Mucosa of rectum (tissue), 2 donors: ENCODE data around the gene OR11H6.
"Not testable (repeated sequence)": the region's sequence is repeated elsewhere in the genome, so short reads cannot be mapped to it uniquely, and the experiment has no call there.

ENCODE experiments used
- H3K27ac ChIP-seq, 2 donors: one replicate each; pipeline ENCODE4 v1.7.0; 2013; ENCODE audit warnings: inconsistent platforms in 2 of 2, low read depth in 2 of 2, low read length in 2 of 2
- H3K27me3 ChIP-seq, 2 donors: one replicate each; pipeline ENCODE4 v1.7.0; 2013; ENCODE audit warnings: low read length in 2 of 2; ENCODE audit not compliant: control insufficient read depth in 2 of 2, insufficient read depth in 2 of 2
- H3K36me3 ChIP-seq, 2 donors: one replicate each; pipeline ENCODE4 v1.7.0; 2013; ENCODE audit warnings: low read length in 2 of 2; ENCODE audit not compliant: control insufficient read depth in 2 of 2, insufficient read depth in 2 of 2
- H3K4me1 ChIP-seq, 2 donors: one replicate each; pipeline ENCODE4 v1.7.0; 2013; ENCODE audit warnings: low read length in 2 of 2, mild to moderate bottlenecking in 1 of 2; ENCODE audit not compliant: control insufficient read depth in 2 of 2, insufficient read depth in 2 of 2
- H3K4me3 ChIP-seq, 2 donors: one replicate each; pipeline ENCODE4 v1.7.0; 2013; ENCODE audit warnings: low read length in 2 of 2
- H3K9ac ChIP-seq, 2 donors: one replicate each; pipeline ENCODE4 v1.7.0; 2013; ENCODE audit warnings: low read length in 2 of 2, low read depth in 1 of 2, mild to moderate bottlenecking in 1 of 2
- H3K9me3 ChIP-seq, 2 donors: one replicate each; pipeline ENCODE4 v1.7.0; 2013; ENCODE audit warnings: low read length in 2 of 2; ENCODE audit not compliant: control insufficient read depth in 2 of 2
- donor health status: healthy.
- donor health status: Normal muscosa, but diverticular disease.

The OR11H6 gene

GRCh38 chr14:20235415-20235814, 11.9 kb downstream of the OR11H6 start:
- not testable (repeated sequence) for H3K36me3 ChIP-seq, H3K27me3 ChIP-seq, H3K27ac ChIP-seq, H3K9me3 ChIP-seq, H3K4me1 ChIP-seq, H3K4me3 ChIP-seq, H3K9ac ChIP-seq

GRCh38 chr14:20247646-20248246, 24.2 kb downstream of the OR11H6 start:
- Histone ChIP-seq H3K27me3 (no peaks in the 10 kb centered on the region), H3K4me1 (no peaks in the 10 kb centered on the region), H3K9me3 (no peaks in the 10 kb centered on the region), H3K4me3 (no peak overlapping the region), H3K27ac (no peak overlapping the region), H3K36me3 (no peaks in the 10 kb centered on the region), H3K9ac (no peak overlapping the region)

GRCh38 chr14:20262642-20263128, 39.2 kb downstream of the OR11H6 start:
- no peak overlapping the region for H3K9ac ChIP-seq
- H3K27ac ChIP-seq, result no peak overlapping the region
- H3K27me3 ChIP-seq, result no peaks in the 10 kb centered on the region
- no peaks in the 10 kb centered on the region for H3K9me3 ChIP-seq
- H3K4me3 ChIP-seq, result no peak overlapping the region
- H3K36me3 ChIP-seq, result no peaks in the 10 kb centered on the region
- no peaks in the 10 kb centered on the region for H3K4me1 ChIP-seq

- not testable (repeated sequence) for H3K27ac ChIP-seq, H3K4me1 ChIP-seq, H3K36me3 ChIP-seq, H3K4me3 ChIP-seq, H3K9me3 ChIP-seq, H3K9ac ChIP-seq, H3K27me3 ChIP-seq
These were observed 40.9 kb downstream of the OR11H6 start for GRCh38 chr14:20264361-20264760.

- no peak overlapping the region for H3K27ac ChIP-seq
- no peaks in the 10 kb centered on the region for H3K9me3 ChIP-seq
These were observed 50.6 kb downstream of the OR11H6 start for GRCh38 chr14:20274062-20274461.

More at GRCh38 chr14:20274062-20274461, 50.6 kb downstream of the OR11H6 start:
- Histone ChIP-seq H3K27me3 (no peaks in the 10 kb centered on the region), H3K9ac (no peak overlapping the region), H3K36me3 (peaks cover 0 to 5% of the 10 kb centered on the region in 2 donors), H3K4me1 (no peaks in the 10 kb centered on the region), H3K4me3 (no peak overlapping the region)
